ENCODE results near the gene LMNTD2.

The LMNTD2 gene

DNA sequence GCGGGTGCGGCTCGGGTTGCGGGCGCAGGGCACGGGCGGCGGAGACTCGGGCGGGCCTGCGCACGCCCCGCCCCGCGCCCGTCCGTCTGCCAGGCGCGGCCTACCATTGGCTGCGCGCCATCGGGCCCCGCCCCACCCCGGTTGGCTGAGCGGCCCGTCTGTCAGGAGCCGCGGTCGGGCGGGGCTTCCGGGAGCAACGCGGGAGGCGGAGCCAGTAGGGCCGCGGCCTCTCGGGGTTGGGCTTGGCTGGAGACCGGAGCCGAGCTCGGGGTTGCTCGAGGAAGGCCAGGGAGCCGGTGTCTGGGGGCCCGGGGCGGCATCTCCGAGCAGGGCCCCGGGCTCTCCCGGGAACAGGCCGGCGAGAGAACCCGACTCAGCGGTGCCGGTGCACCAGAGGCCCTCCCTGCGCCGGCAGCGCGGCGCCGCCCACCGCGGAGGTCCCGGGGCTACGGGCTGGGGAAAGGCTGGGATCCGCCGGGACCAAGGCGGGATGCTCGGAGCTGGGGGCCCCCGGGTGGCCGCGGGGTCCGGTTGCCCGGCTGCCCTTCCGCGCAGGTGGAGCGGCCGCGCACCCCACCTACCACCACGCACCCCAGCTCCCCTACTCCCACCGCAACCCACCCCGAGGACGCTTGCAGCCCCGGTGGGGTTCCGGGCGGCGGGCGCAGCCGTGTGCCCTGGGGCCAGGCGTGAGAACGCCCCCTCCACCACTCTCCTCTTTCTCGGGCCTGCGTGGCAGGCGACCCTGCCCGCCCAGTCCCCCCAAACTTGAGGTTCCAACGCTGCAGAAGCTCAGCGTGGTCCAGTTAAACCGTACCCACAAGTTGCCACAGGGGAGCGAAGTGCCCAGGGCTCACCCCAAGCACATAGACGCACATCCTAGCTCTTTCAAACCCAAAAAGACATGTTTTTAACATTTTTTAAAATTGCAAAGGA lies 24.8 kb downstream of the LMNTD2 start, which contains the start of gene HRAS:
HRAS (minus strand) TSS at position 58 of the 936 bp plus-strand sequence.
- DNase-seq: peak; percentile 53 to 97 (median 89)

DNA sequence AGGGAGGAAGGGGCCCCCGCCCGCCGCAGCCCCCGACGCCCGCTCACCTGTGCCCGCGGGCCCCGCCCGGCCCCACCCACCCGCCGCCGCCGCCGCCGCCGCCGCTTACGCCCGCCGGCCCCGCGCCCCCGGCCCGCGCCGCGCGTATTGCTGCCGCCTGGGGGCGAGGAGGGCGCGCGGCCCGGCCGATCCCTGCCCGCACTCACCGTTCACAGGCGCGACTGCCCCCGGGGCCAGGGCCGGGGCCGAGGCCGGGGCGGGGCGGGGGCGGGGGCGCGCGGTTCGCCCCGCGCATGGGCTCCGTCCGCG lies 25.4 kb downstream of the LMNTD2 start:
- DNase-seq: no peak

DNA sequence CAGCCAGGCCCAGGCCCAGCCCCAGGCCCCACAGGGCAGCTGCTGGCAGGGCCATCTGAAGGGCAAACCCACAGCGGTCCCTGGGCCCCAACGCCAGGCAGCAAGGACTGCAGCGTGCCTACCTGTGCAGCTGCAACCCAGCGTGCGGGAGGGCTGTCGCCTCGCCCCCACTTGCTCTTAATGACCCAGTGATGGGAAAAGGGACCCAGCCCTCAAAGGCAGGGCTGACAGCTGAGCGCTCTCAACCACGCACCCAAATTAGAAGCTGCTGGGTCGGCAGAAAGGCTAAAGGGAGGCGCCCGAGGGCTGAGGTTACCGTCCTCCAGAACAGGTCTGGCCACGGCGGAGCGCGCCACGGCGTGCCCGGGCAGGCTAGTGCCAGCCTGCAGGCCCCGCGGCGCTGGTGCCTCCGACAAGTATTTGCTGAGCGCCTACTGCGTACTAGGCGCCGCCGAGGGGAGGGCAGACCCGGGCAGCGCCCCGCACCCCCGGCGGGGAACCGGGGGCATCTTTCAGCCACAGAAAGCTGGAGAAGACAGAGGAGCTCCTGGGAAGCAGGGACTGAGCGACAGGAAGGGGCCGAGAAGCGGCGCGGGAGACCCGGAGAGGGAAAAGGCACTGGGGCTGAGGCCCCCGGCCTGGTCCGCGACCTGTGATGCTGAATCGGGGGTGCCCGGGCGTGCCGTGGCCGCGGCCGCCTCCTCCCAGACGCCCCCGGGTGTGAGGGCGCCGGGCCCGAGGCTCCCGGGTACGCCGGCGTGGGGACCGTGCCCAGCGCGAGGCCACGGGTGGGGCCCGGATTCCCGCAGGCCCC lies 25.9 kb downstream of the LMNTD2 start:
- DNase-seq: peak in 3 of 56 donors; percentile 7 to 33 (median 22)

DNA sequence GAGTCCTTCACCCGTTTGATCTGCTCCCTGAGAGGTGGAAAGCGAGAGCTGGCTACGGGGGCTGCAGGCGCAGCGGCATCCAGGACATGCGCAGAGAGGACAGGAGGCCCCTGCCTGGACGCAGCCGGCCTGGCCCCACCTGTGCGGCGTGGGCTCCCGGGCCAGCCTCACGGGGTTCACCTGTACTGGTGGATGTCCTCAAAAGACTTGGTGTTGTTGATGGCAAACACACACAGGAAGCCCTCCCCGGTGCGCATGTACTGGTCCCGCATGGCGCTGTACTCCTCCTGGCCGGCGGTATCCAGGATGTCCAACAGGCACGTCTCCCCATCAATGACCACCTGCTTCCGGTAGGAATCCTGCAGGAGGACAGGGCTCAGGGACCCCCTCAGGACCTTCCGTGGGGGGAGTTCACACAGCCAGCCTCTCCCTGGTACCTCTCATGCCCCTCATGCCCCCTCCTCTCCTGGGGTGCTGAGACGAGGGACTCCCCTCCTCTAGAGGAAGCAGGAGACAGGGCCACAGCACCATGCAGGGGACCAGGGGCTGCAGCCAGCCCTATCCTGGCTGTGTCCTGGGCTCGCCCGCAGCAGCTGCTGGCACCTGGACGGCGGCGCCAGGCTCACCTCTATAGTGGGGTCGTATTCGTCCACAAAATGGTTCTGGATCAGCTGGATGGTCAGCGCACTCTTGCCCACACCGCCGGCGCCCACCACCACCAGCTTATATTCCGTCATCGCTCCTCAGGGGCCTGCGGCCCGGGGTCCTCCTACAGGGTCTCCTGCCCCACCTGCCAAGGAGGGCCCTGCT lies 26.7 kb downstream of the LMNTD2 start:
- peak in 1 of 56 donors; percentile 21 for DNase-seq

DNA sequence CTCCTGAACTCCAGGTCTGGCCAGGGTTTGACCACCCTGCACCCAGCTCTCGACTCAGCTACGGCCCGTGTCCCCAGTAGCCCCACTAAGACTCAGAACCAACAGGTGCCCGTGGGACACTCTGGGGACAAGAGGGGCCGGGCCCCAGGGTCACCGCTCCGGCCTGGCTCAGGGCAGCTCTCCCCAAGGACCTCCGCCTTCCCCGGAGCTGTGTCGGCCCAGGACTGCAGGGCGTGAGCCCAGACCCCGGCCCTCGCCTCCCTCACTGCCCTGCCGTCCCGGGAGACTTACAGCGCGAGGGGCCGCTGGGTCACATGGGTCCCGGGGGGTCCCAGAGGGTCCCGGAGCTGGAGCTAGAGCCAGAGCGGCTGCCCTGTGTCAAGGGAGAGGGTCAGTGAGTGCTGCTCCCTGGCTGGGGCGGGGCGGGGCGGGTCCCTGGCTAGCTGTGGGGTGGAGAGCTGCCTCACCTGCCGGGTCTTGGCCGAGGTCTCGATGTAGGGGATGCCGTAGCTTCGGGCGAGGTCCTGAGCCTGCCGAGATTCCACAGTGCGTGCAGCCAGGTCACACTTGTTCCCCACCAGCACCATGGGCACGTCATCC lies 27.5 kb downstream of the LMNTD2 start:
- DNase-seq: no peak

DNA sequence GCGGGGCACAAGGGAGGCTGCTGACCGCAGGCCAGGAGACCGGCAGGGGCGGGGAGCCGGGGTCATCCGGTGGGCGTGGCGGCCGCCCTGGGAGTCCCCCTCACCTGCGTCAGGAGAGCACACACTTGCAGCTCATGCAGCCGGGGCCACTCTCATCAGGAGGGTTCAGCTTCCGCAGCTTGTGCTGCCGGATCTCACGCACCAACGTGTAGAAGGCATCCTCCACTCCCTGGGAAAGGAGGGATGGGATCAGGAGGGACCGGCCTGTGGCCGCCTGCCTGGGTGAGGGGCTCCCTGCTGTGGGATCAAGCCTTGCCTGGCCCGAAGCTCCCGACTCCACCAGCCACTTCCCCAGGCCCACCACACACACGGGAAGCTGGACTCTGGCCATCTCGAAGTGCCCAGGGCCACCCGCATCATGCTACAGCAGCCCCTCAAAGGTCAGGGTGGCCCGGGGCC lies 28.0 kb downstream of the LMNTD2 start:
- DNase-seq: no peak

DNA sequence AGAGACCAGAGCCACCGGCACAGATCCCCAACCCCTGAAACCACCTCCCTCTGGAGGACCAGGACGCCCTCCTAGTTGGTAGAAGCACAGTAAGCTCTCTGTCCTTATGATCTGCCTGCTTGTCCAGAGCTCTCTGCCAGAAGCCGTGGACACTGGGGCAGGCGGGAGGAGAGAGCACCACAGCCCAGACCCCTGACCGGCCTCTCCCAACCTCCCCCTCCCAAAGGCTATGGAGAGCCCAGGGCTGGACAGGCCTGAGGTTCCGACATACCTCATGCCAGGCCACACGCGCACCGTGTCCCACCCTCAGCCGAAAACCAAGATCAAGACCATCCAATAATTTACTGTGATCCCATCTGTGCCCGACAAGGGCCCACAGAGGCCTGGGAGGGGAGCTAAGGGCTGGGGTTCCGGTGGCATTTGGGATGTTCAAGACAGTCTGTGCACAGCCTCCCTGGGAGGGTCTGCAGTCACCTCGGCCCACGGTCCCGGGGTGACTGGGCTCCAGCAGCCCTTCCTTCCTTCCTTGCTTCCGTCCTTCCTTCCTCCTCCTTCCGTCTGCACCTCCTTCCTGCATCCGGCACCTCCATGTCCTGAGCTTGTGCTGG lies 28.5 kb downstream of the LMNTD2 start:
- DNase-seq: no peak

DNA sequence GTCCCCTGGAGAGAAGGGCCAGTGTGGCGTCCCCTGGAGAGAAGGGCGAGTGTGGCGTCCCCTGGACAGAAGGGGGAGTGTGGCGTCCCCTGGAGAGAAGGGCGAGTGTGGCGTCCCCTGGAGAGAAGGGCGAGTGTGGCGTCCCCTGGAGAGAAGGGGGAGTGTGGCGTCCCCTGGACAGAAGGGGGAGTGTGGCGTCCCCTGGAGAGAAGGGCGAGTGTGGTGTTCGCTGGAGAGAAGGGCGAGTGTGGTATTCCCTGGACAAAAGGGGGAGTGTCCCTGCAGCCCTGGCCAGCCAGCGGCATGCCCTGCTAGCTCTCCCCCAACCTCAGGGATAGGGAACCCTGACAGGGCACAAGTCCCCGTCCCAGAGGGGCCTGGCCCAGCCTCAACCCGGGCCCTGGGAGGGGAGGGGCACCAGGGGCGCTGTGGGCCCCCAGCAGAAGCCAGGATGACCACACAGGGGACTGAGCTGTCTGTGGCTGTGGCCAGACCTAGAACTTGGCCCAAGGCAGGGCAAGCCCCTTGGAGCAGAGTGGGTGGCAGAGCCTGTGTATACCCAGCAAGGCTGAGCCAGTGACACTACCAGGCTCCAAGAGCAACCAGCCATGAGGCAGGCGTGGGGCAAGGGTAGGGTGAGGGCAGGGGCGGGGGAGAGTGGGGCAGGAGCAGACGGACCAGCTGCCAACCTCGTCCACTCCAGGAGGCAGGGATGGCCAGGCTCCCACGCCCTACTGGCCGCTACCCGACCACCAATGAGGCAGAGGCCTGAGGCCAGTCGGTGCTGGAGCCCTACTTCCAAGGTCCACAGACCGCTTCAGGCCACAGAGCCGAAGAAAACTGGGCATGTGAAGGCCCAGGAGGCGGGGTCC lies 29.3 kb downstream of the LMNTD2 start:
- DNase-seq: no peak

DNA sequence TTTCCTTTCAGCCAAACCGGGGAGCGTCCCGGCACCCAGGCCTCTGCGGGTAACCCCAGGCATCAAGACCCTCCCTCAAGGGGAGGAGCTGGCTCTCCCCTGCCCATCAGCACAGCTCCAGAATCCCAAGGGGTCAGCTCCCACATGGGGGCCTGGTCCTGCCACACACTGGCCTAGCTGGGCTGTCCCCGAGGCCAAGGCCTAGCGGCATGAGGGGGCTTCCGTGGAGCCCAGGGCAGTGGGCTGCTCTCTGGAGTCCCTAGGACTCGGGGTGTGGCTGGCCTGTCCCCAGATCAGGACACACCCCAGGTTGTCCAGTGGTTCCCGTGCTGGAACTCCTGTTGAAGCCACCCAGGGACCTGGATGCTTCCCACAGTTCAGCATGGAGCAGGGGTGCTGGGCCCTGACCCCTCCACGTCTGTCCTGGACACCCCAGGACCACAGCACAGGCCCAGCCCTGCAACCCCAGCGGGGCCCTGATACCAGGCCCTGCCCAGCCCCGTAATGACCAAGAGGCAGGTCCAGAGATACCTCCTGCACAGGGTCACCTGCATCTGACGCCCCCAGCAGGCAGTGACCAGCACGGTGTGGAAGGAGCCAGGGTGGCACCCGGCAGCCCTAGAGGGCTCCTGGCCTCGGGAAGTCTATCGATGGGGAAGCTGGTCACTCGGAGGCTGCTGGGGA lies 30.7 kb downstream of the LMNTD2 start:
- DNase-seq: no peak

DNA sequence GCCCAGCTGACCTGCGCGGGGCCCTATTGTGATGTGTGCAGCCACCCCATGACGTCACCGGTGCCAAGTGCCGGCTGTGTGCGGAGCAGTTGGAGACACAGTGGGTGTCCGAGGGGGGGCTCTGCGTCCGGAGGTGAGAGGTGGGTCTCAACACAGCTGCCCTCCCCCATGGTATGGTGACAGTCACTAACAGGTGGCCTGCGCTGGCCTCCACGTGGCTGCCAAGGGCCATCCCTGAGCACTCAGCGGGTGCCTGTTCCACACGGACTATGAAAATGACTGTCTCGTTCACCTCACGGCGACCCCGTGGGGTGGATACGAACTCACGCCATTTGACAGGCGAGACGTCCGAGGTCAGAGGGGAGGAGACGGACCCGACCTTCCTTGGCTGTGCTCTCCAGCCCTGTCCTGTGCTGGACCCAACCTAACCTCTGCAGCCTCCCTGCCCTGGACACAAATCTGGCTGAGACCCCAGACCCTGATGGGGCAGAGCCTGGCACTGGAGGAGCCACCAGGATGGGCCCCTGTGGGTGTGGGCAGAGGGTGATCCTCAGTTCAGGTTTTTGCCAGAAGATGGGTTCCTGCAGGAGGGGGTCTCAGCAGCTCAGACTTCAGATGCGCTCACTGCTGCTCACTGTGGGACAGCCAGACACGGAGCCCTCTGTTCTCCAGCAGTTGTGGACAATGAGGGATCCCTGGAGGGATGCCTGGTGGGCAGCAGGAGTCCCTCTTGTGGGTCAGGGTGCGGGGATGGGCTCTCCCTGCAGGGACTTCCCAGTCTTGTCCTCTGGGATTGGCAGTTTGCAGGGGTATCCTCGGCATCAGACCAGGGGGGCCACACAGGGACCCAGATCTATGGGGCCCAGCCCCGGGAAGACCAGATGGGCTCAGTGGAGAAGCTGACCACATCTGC lies 31.5 kb downstream of the LMNTD2 start:
- DNase-seq: no peak

DNA sequence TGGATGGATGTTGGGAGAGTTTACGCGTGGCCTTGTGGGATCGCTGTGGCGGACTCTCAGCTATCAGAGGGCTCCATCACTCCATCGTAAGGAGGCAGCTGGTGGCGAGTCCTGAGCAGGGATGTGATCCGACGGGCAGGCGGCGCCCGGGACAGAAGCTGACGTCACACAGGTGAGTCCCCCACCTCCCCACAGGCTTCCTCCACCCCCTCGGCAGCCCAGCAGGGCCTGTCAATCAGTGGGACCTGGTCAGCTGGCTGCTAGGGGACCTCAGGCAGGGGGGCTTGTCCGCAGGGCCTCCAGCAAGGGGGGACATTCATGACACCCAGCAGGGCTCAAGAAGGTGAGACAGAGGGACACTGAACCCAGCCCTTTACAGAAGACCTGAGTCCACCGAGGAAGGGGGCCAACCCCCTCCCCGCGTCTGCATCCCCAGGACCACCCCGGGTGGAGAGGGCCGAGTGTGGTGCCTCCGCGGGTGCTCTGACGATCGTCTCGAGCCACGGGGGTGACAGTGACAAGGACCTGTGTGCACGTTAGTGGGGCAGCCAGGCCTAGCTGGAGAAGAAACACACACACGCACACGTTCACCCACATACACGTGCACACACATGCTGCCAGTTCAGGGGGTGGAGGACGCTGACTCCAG lies 32.2 kb downstream of the LMNTD2 start:
- DNase-seq: no peak

DNA sequence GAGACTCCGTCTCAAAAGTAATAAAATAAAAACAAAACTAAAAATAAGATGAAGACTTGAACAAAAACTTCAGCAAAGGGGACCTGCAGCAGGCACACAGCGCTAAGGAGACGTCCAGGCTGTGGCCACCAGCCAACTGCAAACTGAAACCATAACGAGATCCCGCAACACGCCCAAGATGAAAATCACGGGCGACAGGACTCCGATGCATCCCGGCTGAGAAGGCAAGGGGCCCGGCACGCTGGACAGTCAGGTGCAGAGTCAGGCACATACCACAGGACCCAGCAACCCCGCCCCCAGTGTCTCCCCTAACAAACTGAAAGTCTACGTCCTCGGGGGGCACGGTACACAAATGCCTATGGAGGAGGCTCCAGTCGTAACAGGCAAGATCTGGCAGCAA lies 34.3 kb downstream of the LMNTD2 start:
- DNase-seq: no peak

DNA sequence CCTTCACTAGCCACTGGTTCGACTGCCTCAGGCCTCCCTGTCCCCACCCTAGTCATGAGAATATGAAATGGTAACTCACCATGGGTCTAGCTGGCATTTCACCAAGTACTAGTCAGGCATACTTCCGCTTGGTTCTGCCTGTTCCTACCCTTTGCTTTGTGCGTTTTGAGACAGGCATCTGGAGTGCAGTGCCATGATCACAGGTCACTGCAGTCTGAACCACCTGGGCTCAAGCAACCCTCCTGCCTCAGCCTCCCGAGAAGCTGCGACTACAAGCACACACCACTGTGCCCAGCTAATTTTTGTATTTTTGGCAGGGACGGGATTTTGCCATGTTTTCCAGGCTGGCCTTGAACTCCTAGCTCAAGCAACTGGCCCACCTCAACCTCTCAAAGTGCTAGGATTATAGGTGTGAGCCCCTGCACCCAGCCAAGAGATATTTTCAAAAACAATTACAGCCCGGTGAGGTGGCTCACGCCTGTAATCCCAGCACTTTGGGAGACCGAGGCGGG lies 39.3 kb downstream of the LMNTD2 start:
- DNase-seq: no peak

DNA sequence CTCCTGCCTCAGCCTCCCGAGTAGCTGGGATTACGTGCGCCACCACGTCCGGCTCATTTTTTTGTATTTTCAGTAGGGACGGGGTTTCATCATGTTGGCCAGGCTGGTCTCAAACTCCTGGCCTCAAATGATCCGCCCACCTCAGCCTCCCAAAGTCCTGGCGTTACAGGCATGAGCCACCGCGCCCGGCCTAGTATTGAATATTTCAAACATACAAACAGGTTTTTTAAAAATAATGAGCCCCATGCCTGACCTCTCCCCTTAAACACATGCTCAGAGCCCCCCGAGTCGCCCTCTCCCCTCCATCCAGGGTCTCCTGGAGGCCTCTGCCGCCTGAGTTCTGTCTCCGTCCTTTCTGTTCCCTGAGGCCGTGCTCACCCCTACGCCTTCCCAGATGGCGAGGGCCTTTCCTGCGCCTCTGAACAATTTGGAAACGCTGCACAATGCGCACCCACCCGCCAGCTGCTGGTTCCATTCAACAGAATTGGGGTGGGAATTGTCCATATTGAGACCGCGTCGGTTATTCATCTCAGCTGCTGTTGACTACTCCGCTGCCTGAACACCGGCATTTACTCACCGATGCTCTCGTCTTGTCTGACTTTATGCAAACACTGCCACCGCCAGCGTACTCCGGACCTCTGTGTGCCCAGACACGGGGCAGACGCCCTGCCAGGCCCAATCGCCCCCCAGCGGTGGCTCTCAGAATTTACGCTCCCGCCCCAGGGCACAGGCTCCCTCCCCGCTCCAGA lies 39.9 kb downstream of the LMNTD2 start:
- no peak for DNase-seq

DNA sequence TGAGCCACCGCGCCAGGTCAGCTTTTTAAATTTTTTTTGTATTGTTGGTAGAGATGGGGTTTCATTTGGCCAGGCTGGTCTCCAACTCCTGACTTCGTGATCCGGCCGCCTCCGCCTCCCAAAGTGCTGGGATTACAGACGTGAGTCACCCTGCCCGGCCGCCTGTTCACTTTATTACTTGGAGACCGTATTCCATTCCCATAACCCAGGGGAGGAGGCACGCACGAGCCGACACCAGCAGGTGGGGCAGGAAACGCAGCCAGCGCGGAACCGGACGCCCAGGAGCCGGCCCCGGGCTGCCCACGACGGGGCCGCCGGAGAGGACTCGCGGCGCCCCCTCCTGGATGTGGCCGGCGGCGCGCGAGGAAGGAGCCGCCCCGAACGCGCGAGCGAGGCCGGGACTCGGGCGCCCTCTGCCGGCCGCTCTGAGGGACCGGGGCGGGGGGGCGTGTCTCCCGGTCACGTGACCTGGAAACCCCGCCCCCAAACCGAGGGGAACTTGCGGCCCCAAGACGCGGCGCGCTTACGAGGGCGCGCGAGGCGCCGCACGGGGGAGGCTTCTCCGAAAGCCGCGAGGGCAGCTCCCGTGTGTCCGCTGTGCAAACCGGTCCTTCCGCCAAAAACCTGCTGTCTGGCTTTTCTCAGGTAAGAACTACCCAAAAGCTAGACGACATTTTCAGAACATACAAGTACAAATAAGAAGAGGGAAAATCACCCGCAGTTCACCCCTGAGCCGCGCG lies 41.9 kb downstream of the LMNTD2 start:
- peak in 4 of 56 donors; percentile 40 to 86 (median 58) for DNase-seq
